Endothelial cell (in vitro differentiated cells): ENCODE measurements around the gene CD79A. TPM values are rescaled to one million over a fixed set of nuclear protein-coding genes. Genes with fewer than 3 reads are reported as not detected.
A peak's percentile ranks its signal among the peaks of the same experiment; 100 is the strongest.

Experiments used
- DNase-seq: peaks from one replicate; pipeline ENCODE4 v3.0.0; 2021; ENCODE audit warnings: low spot score
- H3K27ac Mint-ChIP-seq: one replicate; pipeline ENCODE4 v1.8.0; 2021; ENCODE audit warnings: mixed read lengths, inconsistent platforms; ENCODE audit not compliant: unreplicated experiment
- H3K27me3 Mint-ChIP-seq: one replicate; pipeline ENCODE4 v1.8.0; 2021; ENCODE audit warnings: mild to moderate bottlenecking, moderate library complexity, mixed read lengths, inconsistent platforms; ENCODE audit not compliant: unreplicated experiment
- H3K36me3 Mint-ChIP-seq: one replicate; pipeline ENCODE4 v1.8.0; 2021; ENCODE audit warnings: mild to moderate bottlenecking, low read depth, mixed read lengths, inconsistent platforms; ENCODE audit not compliant: unreplicated experiment
- H3K4me1 Mint-ChIP-seq: one replicate; pipeline ENCODE4 v1.8.0; 2021; ENCODE audit warnings: mild to moderate bottlenecking, mixed read lengths, inconsistent platforms; ENCODE audit not compliant: unreplicated experiment
- H3K4me3 Mint-ChIP-seq: one replicate; pipeline ENCODE4 v1.8.0; 2021; ENCODE audit warnings: mild to moderate bottlenecking, mixed read lengths, inconsistent platforms; ENCODE audit not compliant: unreplicated experiment
- H3K9me3 Mint-ChIP-seq: one replicate; pipeline ENCODE4 v1.8.0; 2021; ENCODE audit warnings: mixed read lengths, inconsistent platforms; ENCODE audit not compliant: unreplicated experiment
- CTCF ChIP-seq: fragments of 200-600 bp; sonication (generic); IDR thresholded peaks from one replicate; pipeline ENCODE4 v1.5.0; 2021; ENCODE audit warnings: antibody characterized with exemption; ENCODE audit not compliant: unreplicated experiment
- total RNA-seq: library from RNA; stranded (reverse); fragmentation: NEBNext Ultra II Directional; extraction: Animal tissue kit (Norgen Biotek cat#: 25700); gene quantifications from one replicate; pipeline ENCODE4 v1.2.1, GENCODE V29; 2021; ENCODE audit not compliant: unreplicated experiment

Gene CD79A
- total RNA-seq, 1 donor from 2014 or later, result 1.1 TPM

- TF ChIP-seq CTCF, result no peak
- H3K27ac Mint-ChIP-seq, result no peak overlapping the region
- peaks cover 12% of the 10 kb centered on the region for H3K4me1 Mint-ChIP-seq
- no peak overlapping the region for H3K4me3 Mint-ChIP-seq
- H3K9me3 Mint-ChIP-seq, result no peaks in the 10 kb centered on the region
- peaks cover 9% of the 10 kb centered on the region for H3K36me3 Mint-ChIP-seq
- peaks cover 12% of the 10 kb centered on the region for H3K27me3 Mint-ChIP-seq
- DNase-seq, result no peak
Measured at GRCh38 chr19:41920882-41921576, 44.0 kb downstream of the CD79A start.

- DNase-seq, result no peak
- Mint-ChIP-seq H3K4me3 (peak overlapping the region; percentile 26), H3K36me3 (peaks cover 9% of the 10 kb centered on the region), H3K27me3 (peaks cover 12% of the 10 kb centered on the region), H3K4me1 (peaks cover 12% of the 10 kb centered on the region), H3K27ac (peak overlapping the region; percentile 50), H3K9me3 (no peaks in the 10 kb centered on the region)
- no peak for TF ChIP-seq CTCF
Measured at GRCh38 chr19:41921577-41922576, 44.8 kb downstream of the CD79A start.

- no peak overlapping the region for H3K4me3 Mint-ChIP-seq
- peak overlapping the region; percentile 50 for H3K27ac Mint-ChIP-seq
- peaks cover 9% of the 10 kb centered on the region for H3K36me3 Mint-ChIP-seq
- H3K27me3 Mint-ChIP-seq, result peaks cover 12% of the 10 kb centered on the region
- H3K9me3 Mint-ChIP-seq, result no peaks in the 10 kb centered on the region
- TF ChIP-seq CTCF, result no peak
- peaks cover 12% of the 10 kb centered on the region for H3K4me1 Mint-ChIP-seq
- no peak for DNase-seq
Measured at GRCh38 chr19:41922585-41922984, 45.5 kb downstream of the CD79A start.

- peaks cover 12% of the 10 kb centered on the region for H3K4me1 Mint-ChIP-seq
- H3K9me3 Mint-ChIP-seq, result no peaks in the 10 kb centered on the region
- H3K4me3 Mint-ChIP-seq, result peak overlapping the region; percentile 21
- H3K36me3 Mint-ChIP-seq, result peaks cover 9% of the 10 kb centered on the region
- no peak for DNase-seq
- no peak for TF ChIP-seq CTCF
- H3K27me3 Mint-ChIP-seq, result peaks cover 12% of the 10 kb centered on the region
- H3K27ac Mint-ChIP-seq, result peak overlapping the region; percentile 3
Measured at GRCh38 chr19:41923045-41923788, 46.1 kb downstream of the CD79A start.
